Breast epithelium (tissue), 4 donors: Measurements from ENCODE around the gene TXNRD2. TPM values are rescaled to one million over a fixed set of nuclear protein-coding genes. Genes with fewer than 3 reads are reported as not detected.

Source experiments
- DNase-seq, 2 donors: peaks; one replicate each; pipeline ENCODE4 v3.0.0-alpha.2; 2019; ENCODE audit warnings: low spot score in 2 of 2
- H3K27ac ChIP-seq, 2 donors: fragments of 200-600 bp; sonication (generic) in 1 of 2; one replicate each; pipeline ENCODE4 v1.5.1; 2016 to 2019; ENCODE audit warnings: mild to moderate bottlenecking in 1 of 2
- H3K27me3 ChIP-seq, 2 donors: fragments of 200-600 bp; sonication (generic) in 1 of 2; one replicate each; pipeline versions ENCODE4 v1.5.1 to v1.6.0; 2017 to 2019; ENCODE audit warnings: control low read depth in 1 of 2, mild to moderate bottlenecking in 1 of 2
- H3K36me3 ChIP-seq: fragments of 200-600 bp; one replicate; pipeline ENCODE4 v1.5.1; 2019
- H3K4me1 ChIP-seq, 2 donors: fragments of 200-600 bp; sonication (generic); one replicate each; pipeline ENCODE4 v1.5.1; 2016 to 2019; ENCODE audit warnings: control low read depth in 1 of 2
- H3K4me3 ChIP-seq, 3 donors: fragments of 200-600 bp; sonication (generic); 1 replicate in 2 of 3; 2 replicates in 1 of 3; pipeline ENCODE4 v1.5.1; 2016 to 2019; ENCODE audit warnings: mild to moderate bottlenecking in 3 of 3, moderate library complexity in 2 of 3
- H3K9me3 ChIP-seq, 2 donors: fragments of 200-600 bp; sonication (generic) in 1 of 2; one replicate each; pipeline ENCODE4 v1.5.1; 2016 to 2019; ENCODE audit warnings: control low read depth in 1 of 2
- CTCF ChIP-seq, 3 donors: fragments of 450-650 bp; IDR thresholded peaks; one replicate each; pipeline ENCODE4 v1.5.1; 2016 to 2017; ENCODE audit warnings: antibody characterized with exemption in 3 of 3, mild to moderate bottlenecking in 3 of 3, moderate library complexity in 3 of 3
- POLR2A ChIP-seq: fragments of 450-650 bp; IDR thresholded peaks from one replicate; pipeline ENCODE4 v1.6.1; 2016; ENCODE audit warnings: antibody characterized with exemption, mild to moderate bottlenecking, moderate library complexity
- POLR2AphosphoS5 ChIP-seq, 3 donors: sonication (generic); formaldehyde crosslinking; IDR thresholded peaks; one replicate each; pipeline ENCODE4 v1.6.1; 2017; ENCODE audit warnings: antibody characterized with exemption in 3 of 3
- intact Hi-C: fragments of 100-400 bp; cut with DNase I; formaldehyde crosslinking; loops from one replicate; pipeline ENCODE4 v1.15.1; 2023; ENCODE audit warnings: low total_unique reads
- total RNA-seq, 3 donors: library from RNA; depleted of rRNA; stranded (reverse); fragments of >200 nt; gene quantifications; one replicate each; pipeline ENCODE4 v1.1.0, GENCODE V29; 2016

The TXNRD2 gene
- total RNA-seq, 3 donors from 2014 or later, result 13.8 to 22.8 (median 20.6) TPM

- Histone ChIP-seq H3K9me3 (no peaks in the 10 kb centered on the region), H3K4me3 (no peak overlapping the region), H3K36me3 (no peaks in the 10 kb centered on the region), H3K27me3 (no peaks in the 10 kb centered on the region), H3K4me1 (no peaks in the 10 kb centered on the region), H3K27ac (no peak overlapping the region)
- intact Hi-C loops, result loop anchor here (5.0 kb wide), 1 partner anchor 184 kb away; no protein-coding TSS in a partner anchor
- TF ChIP-seq CTCF (IDR thresholded peaks at IDR 0.05) (no peak), POLR2AphosphoS5 (IDR thresholded peaks at IDR 0.05) (no peak), POLR2A (no peak)
- DNase-seq, result no peak
These were observed 25.6 kb downstream of the TXNRD2 start for GRCh38 chr22:19916006-19916405.

DNA sequence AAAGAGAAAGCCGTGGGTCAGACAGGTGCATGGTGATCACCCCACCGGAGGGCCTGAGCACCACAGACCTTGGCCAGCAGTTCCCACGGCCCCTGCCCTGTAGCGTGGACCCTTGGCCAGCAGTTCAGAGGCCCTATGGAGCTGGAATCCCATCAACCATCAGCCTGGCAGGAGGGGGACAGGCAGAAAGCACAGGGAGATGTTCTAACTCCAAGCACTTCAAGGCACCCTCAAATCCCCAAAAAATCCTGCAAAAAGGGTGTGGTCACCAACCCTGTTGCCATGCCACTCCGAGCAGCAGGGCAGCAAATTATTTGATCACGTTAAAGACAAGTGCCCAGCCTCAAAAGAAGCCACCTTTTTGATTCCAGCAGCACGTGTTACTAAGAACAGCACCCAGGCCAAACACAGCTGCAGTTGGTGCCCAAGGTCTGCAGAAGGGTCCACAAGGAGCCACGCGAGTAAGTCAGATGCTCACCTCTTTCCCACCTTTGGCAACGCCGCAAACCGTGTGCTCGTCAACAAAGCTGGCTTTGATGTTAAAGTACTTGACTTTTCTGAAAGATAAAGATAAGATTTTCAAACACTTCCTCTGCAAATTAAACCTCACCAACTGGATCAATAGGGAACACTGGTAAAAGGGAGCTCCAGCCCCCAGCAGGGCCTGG is 26.2 kb downstream of the TXNRD2 start:
- Histone ChIP-seq H3K4me3 (no peak overlapping the region), H3K27me3 (no peaks in the 10 kb centered on the region), H3K36me3 (no peaks in the 10 kb centered on the region), H3K4me1 (no peaks in the 10 kb centered on the region), H3K27ac (no peak overlapping the region), H3K9me3 (no peaks in the 10 kb centered on the region)
- no peak for DNase-seq
- no peak for TF ChIP-seq POLR2A
- no peak for TF ChIP-seq POLR2AphosphoS5 (IDR thresholded peaks at IDR 0.05)
- no peak for TF ChIP-seq CTCF (IDR thresholded peaks at IDR 0.05)
- intact Hi-C loops, result loop anchor here (5.0 kb wide), 1 partner anchor 183 kb away; no protein-coding TSS in a partner anchor

GRCh38 chr22:19914201-19914943 is 27.2 kb downstream of the TXNRD2 start:
- intact Hi-C loops, result loop anchor here (1.0 kb wide), 1 partner anchor 22 kb away; no protein-coding TSS in a partner anchor
- Histone ChIP-seq H3K4me3 (no peak overlapping the region), H3K4me1 (no peaks in the 10 kb centered on the region), H3K27me3 (no peaks in the 10 kb centered on the region), H3K36me3 (no peaks in the 10 kb centered on the region), H3K9me3 (no peaks in the 10 kb centered on the region), H3K27ac (no peak overlapping the region)
- no peak for DNase-seq
- no peak for TF ChIP-seq POLR2A
- no peak for TF ChIP-seq POLR2AphosphoS5 (IDR thresholded peaks at IDR 0.05)
- no peak for TF ChIP-seq CTCF (IDR thresholded peaks at IDR 0.05)

DNA sequence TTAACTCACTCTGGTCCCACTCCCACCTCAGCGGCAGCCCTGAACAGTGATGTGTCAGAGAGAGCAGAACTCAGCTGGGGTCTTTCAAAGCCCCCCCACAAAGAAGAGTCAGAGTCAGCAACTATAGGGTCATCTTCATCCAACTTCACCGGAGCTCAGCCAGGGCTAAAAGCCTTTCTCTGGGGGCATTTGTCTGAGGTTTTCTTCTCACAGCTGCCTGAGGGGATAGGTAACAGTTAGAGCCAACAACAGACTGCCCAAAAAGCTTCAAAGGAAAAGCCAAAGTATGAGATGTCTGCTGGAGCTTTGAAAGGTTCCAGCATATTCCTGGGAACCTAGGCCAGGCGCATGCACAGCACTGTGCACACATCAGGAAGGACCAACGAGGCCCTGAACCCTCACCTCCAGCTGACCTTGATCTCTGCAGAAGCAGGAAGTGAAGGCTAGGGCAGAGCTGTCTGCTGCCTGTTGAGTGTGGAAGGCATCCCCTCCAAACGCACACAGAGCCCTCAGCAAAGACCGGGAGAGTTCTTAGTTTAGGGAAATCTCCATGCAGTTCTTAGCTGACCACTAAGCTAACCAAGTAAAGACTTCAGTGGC is 28.2 kb downstream of the TXNRD2 start:
- Histone ChIP-seq H3K27me3 (no peaks in the 10 kb centered on the region), H3K4me1 (no peaks in the 10 kb centered on the region), H3K9me3 (no peaks in the 10 kb centered on the region), H3K4me3 (no peak overlapping the region), H3K27ac (no peak overlapping the region), H3K36me3 (no peaks in the 10 kb centered on the region)
- intact Hi-C loops, result no loop called here
- no peak for DNase-seq
- TF ChIP-seq POLR2A (no peak), POLR2AphosphoS5 (IDR thresholded peaks at IDR 0.05) (no peak), CTCF (IDR thresholded peaks at IDR 0.05) (no peak)
